HCT116 (cell line): ENCODE measurements around the gene CLEC10A. TPM values are rescaled to one million over a fixed set of nuclear protein-coding genes. Genes with fewer than 3 reads are reported as not detected.
"Not testable (repeated sequence)": the region's sequence is repeated elsewhere in the genome, so short reads cannot be mapped to it uniquely, and the experiment has no call there.

Experiments used
- ATAC-seq: fragments of 200-7000 bp; cut with Tn5 transposase; 2 replicates; pipeline ENCODE4 v1.9.1; 2020; ENCODE audit warnings: mild to moderate bottlenecking, moderate library complexity
- BruUV-seq: library from RNA; stranded (reverse); fragments of 400-500 nt; replicated peaks from 2 replicates; lab custom pipeline; 2021; lab: Mats Ljungman, UMichigan
- CTCF ChIA-PET: fragments of 300-600 bp; sonication (Branson Sonifier 250); formaldehyde crosslinking; loops from one replicate; lab custom pipeline; 2021; ENCODE audit warnings: antibody characterized with exemption; lab: Charles Lee
- POLR2A ChIA-PET: fragments of 300-600, 350-600 bp; sonication (Branson Sonifier 250); formaldehyde crosslinking; loops from one replicate; lab custom pipeline; 2021; ENCODE audit warnings: antibody characterized with exemption; lab: Charles Lee
- RAD21 ChIA-PET, 2 experiments: fragments of 300-600 bp; sonication (Branson Sonifier 250); formaldehyde crosslinking; loops; one replicate each; lab custom pipeline; 2023; ENCODE audit warnings: low total read pairs in 2 of 2; ENCODE audit not compliant: uncharacterized antibody in 2 of 2, unreplicated experiment in 2 of 2, low non-redundant PET in 1 of 2; lab: Charles Lee
- DNase-seq: peaks from one replicate; pipeline ENCODE4 v3.0.0-alpha.2; 2010; ENCODE audit warnings: low read depth, low spot score
- H2AFZ ChIP-seq: fragments of 200-600 bp; shearing (Covaris generic), sonication (generic); 2 replicates; pipeline ENCODE4 v1.6.1; 2017; ENCODE audit warnings: low read depth, mixed run types, mixed read lengths, antibody characterized with exemption, low read length; ENCODE audit not compliant: poor library complexity, severe bottlenecking
- H3K27ac ChIP-seq: 2 replicates; pipeline ENCODE4 v1.5.1; 2012; ENCODE audit warnings: low read depth, low read length
- H3K27me3 ChIP-seq: fragments of 200-600 bp; sonication (generic); 2 replicates; pipeline ENCODE4 v1.6.1; 2016; ENCODE audit warnings: mixed run types, low read length, mixed read lengths; ENCODE audit not compliant: insufficient read depth
- H3K36me3 ChIP-seq, 2 experiments: fragments of 200-500 bp in 1 of 2; fragments of 200-600 bp in 1 of 2; sonication (Bioruptor generic) in 1 of 2; sonication (generic) in 1 of 2; 2 replicates each; pipeline versions ENCODE4 v1.5.1 to v1.6.1; 2014 to 2016; ENCODE audit warnings: low read length in 2 of 2, inconsistent platforms in 1 of 2, mixed read lengths in 1 of 2, mixed run types in 1 of 2; ENCODE audit not compliant: insufficient read depth in 2 of 2, control insufficient read depth in 1 of 2
- H3K4me1 ChIP-seq, 2 experiments: fragments of 200-600 bp in 1 of 2; sonication (generic) in 1 of 2; 2 replicates each; pipeline versions ENCODE4 v1.5.1 to v1.6.1; 2012 to 2017; ENCODE audit warnings: low read length in 2 of 2, inconsistent platforms in 1 of 2, mild to moderate bottlenecking in 1 of 2, mixed read lengths in 1 of 2, mixed run types in 1 of 2, moderate library complexity in 1 of 2; ENCODE audit not compliant: insufficient read depth in 2 of 2, control insufficient read depth in 1 of 2
- H3K4me2 ChIP-seq: fragments of 200-600 bp; sonication (generic); 2 replicates; pipeline ENCODE4 v1.6.1; 2017; ENCODE audit warnings: mixed run types, low read length, mixed read lengths
- H3K4me3 ChIP-seq, 2 experiments: fragments of 200-600 bp in 1 of 2; sonication (generic) in 1 of 2; replicated peaks in 1 of 2; 2 replicates each; pipeline ENCODE4 v1.5.1; 2011 to 2016; ENCODE audit warnings: low read length in 2 of 2, control low read depth in 1 of 2, low read depth in 1 of 2, mild to moderate bottlenecking in 1 of 2, mixed read lengths in 1 of 2, mixed run types in 1 of 2
- H3K79me2 ChIP-seq: fragments of 200-600 bp; sonication (generic); 2 replicates; pipeline ENCODE4 v1.6.1; 2017; ENCODE audit warnings: mild to moderate bottlenecking, mixed run types, low read length, moderate library complexity, mixed read lengths; ENCODE audit not compliant: insufficient read depth
- H3K9ac ChIP-seq: fragments of 200-600 bp; sonication (generic); 2 replicates; pipeline ENCODE4 v1.6.1; 2016; ENCODE audit warnings: low read length, mixed read lengths
- H3K9me2 ChIP-seq: fragments of 200-600 bp; sonication (generic), shearing (Covaris generic); 2 replicates; pipeline ENCODE4 v1.6.1; 2017; ENCODE audit warnings: mixed run types, mild to moderate bottlenecking, moderate library complexity; ENCODE audit not compliant: insufficient read depth
- H3K9me3 ChIP-seq, 2 experiments: fragments of 200-500 bp in 1 of 2; fragments of 200-600 bp in 1 of 2; sonication (Bioruptor generic) in 1 of 2; sonication (generic) in 1 of 2; 2 replicates each; pipeline ENCODE4 v1.6.1; 2014 to 2017; ENCODE audit warnings: low read length in 2 of 2, mixed read lengths in 2 of 2, inconsistent platforms in 1 of 2, low read depth in 1 of 2, mild to moderate bottlenecking in 1 of 2, mixed run types in 1 of 2, moderate library complexity in 1 of 2; ENCODE audit not compliant: control insufficient read depth in 1 of 2, insufficient read depth in 1 of 2
- H4K20me1 ChIP-seq: fragments of 200-600 bp; sonication (generic), shearing (Covaris generic); 2 replicates; pipeline ENCODE4 v1.6.1; 2017; ENCODE audit warnings: mixed run types, mild to moderate bottlenecking, moderate library complexity; ENCODE audit not compliant: insufficient read depth
- EGR1 ChIP-seq: IDR thresholded peaks from 2 replicates; pipeline ENCODE4 v1.6.1; 2012; ENCODE audit warnings: low read depth
- EZH2 ChIP-seq: fragments of 200-600 bp; sonication (generic); IDR thresholded peaks from 2 replicates; pipeline ENCODE4 v1.6.1; 2017; ENCODE audit warnings: antibody characterized with exemption, mixed run types
- EZH2phosphoT487 ChIP-seq: fragments of 200-600 bp; IDR thresholded peaks from 2 replicates; pipeline ENCODE4 v1.6.1; 2018; ENCODE audit warnings: antibody characterized with exemption, borderline replicate concordance
- JUND ChIP-seq: IDR thresholded peaks from 2 replicates; pipeline ENCODE4 v1.6.1; 2012
- POLR2AphosphoS5 ChIP-seq: IDR thresholded peaks from 2 replicates; pipeline ENCODE4 v1.6.1; 2011; ENCODE audit warnings: mild to moderate bottlenecking, low read depth, low read length, moderate library complexity
- REST ChIP-seq: IDR thresholded peaks from 2 replicates; pipeline ENCODE4 v1.6.1; 2012; ENCODE audit warnings: low read depth
- SP1 ChIP-seq: IDR thresholded peaks from 2 replicates; pipeline ENCODE4 v1.6.1; 2012; ENCODE audit warnings: low read depth
- intact Hi-C: fragments of 100-400 bp; cut with micrococcal nuclease; formaldehyde crosslinking; loops from 2 replicates; pipeline ENCODE4 v1.10.0; 2022
- total RNA-seq: library from RNA; stranded (reverse); gene quantifications from one replicate; pipeline ENCODE4 v1.2.1, GENCODE V29; 2021; ENCODE audit not compliant: unreplicated experiment

CLEC10A gene
- total RNA-seq, 1 experiment from 2014 or later: not detected

GRCh38 chr17:7089570-7089969 lies 9.5 kb upstream of the CLEC10A start:
- H3K9me3 ChIP-seq, H3K27ac ChIP-seq, ATAC-seq, CTCF ChIA-PET, H4K20me1 ChIP-seq, H3K4me1 ChIP-seq, BruUV-seq, intact Hi-C loops, H3K79me2 ChIP-seq, POLR2A ChIA-PET, RAD21 ChIA-PET, H3K36me3 ChIP-seq, H3K4me3 ChIP-seq, DNase-seq, H3K27me3 ChIP-seq, H3K9ac ChIP-seq, H3K9me2 ChIP-seq, H2AFZ ChIP-seq: not testable (repeated sequence)
- peak overlapping the region; percentile 25; the same call in 1 of the 2 replicates for H3K4me2 ChIP-seq

- H3K27ac ChIP-seq, H3K27me3 ChIP-seq, H3K4me1 ChIP-seq, H3K36me3 ChIP-seq, H3K4me2 ChIP-seq, ATAC-seq, H2AFZ ChIP-seq, RAD21 ChIA-PET, H3K9me2 ChIP-seq, H3K9me3 ChIP-seq, H3K4me3 ChIP-seq, H3K9ac ChIP-seq, POLR2A ChIA-PET, DNase-seq, intact Hi-C loops, BruUV-seq, H3K79me2 ChIP-seq, CTCF ChIA-PET, H4K20me1 ChIP-seq: not testable (repeated sequence)
These were observed 8.4 kb upstream of the CLEC10A start for GRCh38 chr17:7088442-7088841.

GRCh38 chr17:7084088-7084487 lies 4.0 kb upstream of the CLEC10A start:
- no peaks in the 10 kb centered on the region for H3K27me3 ChIP-seq
- H3K79me2 ChIP-seq: no peaks in the 10 kb centered on the region
- H4K20me1 ChIP-seq: no peaks in the 10 kb centered on the region
- ChIA-PET RAD21 (no interaction called here), POLR2A (no interaction called here), CTCF (no interaction called here)
- H3K36me3 ChIP-seq: no peaks in the 10 kb centered on the region
- DNase-seq (no peak), ATAC-seq (no peak)
- intact Hi-C loops: no loop called here
- no peaks in the 10 kb centered on the region for H3K4me1 ChIP-seq
- no TSS peak for BruUV-seq
- H2AFZ ChIP-seq: no peak overlapping the region
- H3K4me3 ChIP-seq: no peak overlapping the region
- H3K9me3 ChIP-seq: no peaks in the 10 kb centered on the region
- no peaks in the 10 kb centered on the region for H3K9me2 ChIP-seq
- no peak overlapping the region for H3K9ac ChIP-seq
- TF ChIP-seq REST (no peak), EGR1 (no peak), JUND (no peak), EZH2 (no peak), EZH2phosphoT487 (no peak), POLR2AphosphoS5 (no peak), SP1 (no peak)
- H3K27ac ChIP-seq: no peak overlapping the region
- no peak overlapping the region for H3K4me2 ChIP-seq
